Esophagus (tissue), 2 donors: ENCODE measurements around the gene TIMM50. TPM values are rescaled to one million over a fixed set of nuclear protein-coding genes. Genes with fewer than 3 reads are reported as not detected.

Source experiments
- H3K27ac ChIP-seq, 2 donors: one replicate each; pipeline ENCODE4 v1.5.1; 2013; ENCODE audit warnings: low read depth in 2 of 2, mild to moderate bottlenecking in 2 of 2, inconsistent platforms in 1 of 2, low read length in 1 of 2, moderate library complexity in 1 of 2
- H3K27me3 ChIP-seq, 2 donors: one replicate each; pipeline ENCODE4 v1.6.1; 2013; ENCODE audit warnings: low read length in 2 of 2, control low read depth in 1 of 2, mild to moderate bottlenecking in 1 of 2; ENCODE audit not compliant: insufficient read depth in 2 of 2, control insufficient read depth in 1 of 2
- H3K36me3 ChIP-seq, 2 donors: one replicate each; pipeline ENCODE4 v1.6.1; 2013; ENCODE audit warnings: low read length in 1 of 2; ENCODE audit not compliant: control insufficient read depth in 2 of 2, insufficient read depth in 2 of 2
- H3K4me1 ChIP-seq, 2 donors: one replicate each; pipeline ENCODE4 v1.6.1; 2013; ENCODE audit warnings: low read length in 1 of 2; ENCODE audit not compliant: control insufficient read depth in 2 of 2, insufficient read depth in 2 of 2
- H3K4me3 ChIP-seq, 2 donors: one replicate each; pipeline ENCODE4 v1.5.1; 2013; ENCODE audit warnings: low read length in 2 of 2, mild to moderate bottlenecking in 2 of 2, low read depth in 1 of 2, moderate library complexity in 1 of 2
- H3K9me3 ChIP-seq, 2 donors: one replicate each; pipeline ENCODE4 v1.6.1; 2013; ENCODE audit warnings: mild to moderate bottlenecking in 2 of 2, low read depth in 1 of 2, low read length in 1 of 2, moderate library complexity in 1 of 2; ENCODE audit not compliant: control insufficient read depth in 2 of 2, insufficient read depth in 1 of 2
- WGBS, 2 donors: extraction: QIAGEN DNeasy Blood & Tissue Kit; methylation state at CpG; one replicate each; pipeline ENCODE4 v1.1.7; 2013; 5-methylcytosine and 5-hydroxymethylcytosine counted together
- polyA plus RNA-seq, 2 donors: library from polyadenylated mRNA; stranded (reverse); fragments of 200-250 nt; gene quantifications; one replicate each; pipeline ENCODE4 v1.2.3, GENCODE V29; 2013
- donor health status: healthy with polysubstance abuse.
- donor health status: Bipolar disorder and iron deficiency.

The TIMM50 gene
- polyA plus RNA-seq, 2 donors = 42.3 to 42.4 TPM

DNA sequence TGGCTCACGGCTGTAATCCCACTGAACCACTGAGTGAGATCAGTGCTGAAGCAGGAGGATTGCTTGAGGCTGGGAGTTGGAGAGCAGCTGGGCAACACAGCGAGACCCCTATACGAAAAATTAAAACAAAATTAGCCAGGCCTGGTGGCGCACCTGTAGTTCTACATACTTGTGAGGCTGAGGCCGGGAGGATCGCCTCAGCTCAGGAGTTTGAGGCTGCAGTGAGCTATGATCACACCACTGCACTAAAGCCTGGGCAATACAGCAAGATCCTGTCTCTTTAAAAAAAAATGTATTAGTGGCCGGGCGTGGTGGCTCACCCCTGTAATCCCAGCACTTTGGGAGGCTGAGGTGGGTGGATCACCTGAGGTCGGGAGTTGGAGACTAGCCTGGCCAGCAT, 28.0 kb downstream of the TIMM50 start:
- peaks cover 0 to 15% of the 10 kb centered on the region in 2 donors for H3K27me3 ChIP-seq
- H3K4me1 ChIP-seq = peaks cover 7 to 10% of the 10 kb centered on the region in 2 donors
- H3K9me3 ChIP-seq = peaks cover 0 to 2% of the 10 kb centered on the region in 2 donors
- H3K27ac ChIP-seq = no peak overlapping the region
- WGBS, 2 donors = 86 to 90% methylated on average over 9 of the region's 9 CpGs
- no peaks in the 10 kb centered on the region for H3K36me3 ChIP-seq
- H3K4me3 ChIP-seq = no peak overlapping the region

GRCh38 chr19:39509233-39509632, 28.6 kb downstream of the TIMM50 start:
- H3K4me3 ChIP-seq = no peak overlapping the region
- H3K27ac ChIP-seq = no peak overlapping the region
- WGBS, 2 donors = 52 to 56% methylated on average over 2 of the region's 2 CpGs
- peaks cover 0 to 2% of the 10 kb centered on the region in 2 donors for H3K9me3 ChIP-seq
- peaks cover 7 to 10% of the 10 kb centered on the region in 2 donors for H3K4me1 ChIP-seq
- H3K36me3 ChIP-seq = no peaks in the 10 kb centered on the region
- H3K27me3 ChIP-seq = peaks cover 0 to 20% of the 10 kb centered on the region in 2 donors

DNA sequence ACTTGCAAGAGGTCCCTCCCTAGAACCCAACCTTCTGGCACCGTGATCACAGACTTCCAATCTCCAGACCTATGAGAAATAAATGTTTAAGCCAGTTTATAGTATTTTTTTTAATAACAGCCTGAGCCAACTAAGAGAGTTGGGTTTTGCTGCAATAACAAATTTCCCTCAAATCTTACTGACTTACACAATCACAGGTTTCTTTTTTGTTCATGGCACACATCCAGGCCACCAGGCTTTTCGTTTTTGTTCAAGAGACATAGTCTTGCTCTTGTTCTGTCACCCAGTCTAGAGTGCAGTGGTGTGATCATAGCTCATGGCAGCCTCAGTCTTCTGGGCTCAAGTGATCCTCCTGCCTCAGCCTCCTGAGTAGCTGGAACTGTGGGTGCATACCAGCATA, 32.4 kb downstream of the TIMM50 start:
- no peak overlapping the region for H3K4me3 ChIP-seq
- peaks cover 0 to 33% of the 10 kb centered on the region in 2 donors for H3K27me3 ChIP-seq
- H3K4me1 ChIP-seq = peaks cover 6 to 11% of the 10 kb centered on the region in 2 donors
- no peaks in the 10 kb centered on the region for H3K36me3 ChIP-seq
- peaks cover 0 to 2% of the 10 kb centered on the region in 2 donors for H3K9me3 ChIP-seq
- WGBS, 2 donors = 53% methylated on average over 2 of the region's 2 CpGs
- no peak overlapping the region for H3K27ac ChIP-seq

DNA sequence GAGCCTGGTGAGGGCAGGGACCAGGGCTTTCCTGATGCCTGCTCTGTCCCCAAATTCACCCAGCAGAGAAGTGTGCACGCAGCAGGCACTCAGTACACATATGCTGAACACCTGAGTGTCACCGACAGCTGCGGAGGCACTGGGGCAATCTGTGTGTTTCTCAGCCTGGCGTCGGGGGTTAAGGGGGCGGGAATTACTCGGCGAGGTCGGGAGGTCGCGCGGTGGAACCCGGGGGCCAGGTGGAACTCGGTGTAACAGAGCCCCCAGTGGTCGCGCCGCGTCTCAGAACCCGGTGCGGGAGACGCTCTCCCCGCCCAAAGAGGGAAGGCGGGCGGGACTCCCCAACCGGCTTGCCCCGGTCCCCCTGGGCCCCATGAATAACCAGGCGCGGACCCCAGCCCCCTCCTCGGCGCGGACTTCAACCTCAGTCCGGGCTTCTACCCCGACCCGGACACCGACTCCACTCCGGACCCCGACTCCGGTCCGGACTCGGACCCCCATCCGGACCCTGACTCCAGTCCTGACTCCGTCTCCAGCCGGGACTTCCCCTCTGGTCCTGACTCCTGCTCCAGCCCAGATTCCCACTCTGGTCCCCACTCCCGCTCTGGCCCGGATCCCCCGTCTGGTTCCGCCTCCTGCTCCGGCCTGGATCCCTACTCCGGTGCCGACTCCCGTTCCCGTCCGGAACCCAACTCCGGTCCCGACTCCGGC, 34.4 kb downstream of the TIMM50 start, which contains the start of gene SELENOV:
Gene SELENOV (plus strand): TSS at position 300 of the 711 bp plus-strand sequence. CDS start 74 bp downstream, at position 374.
- Histone ChIP-seq H3K9me3 (peaks cover 0 to 2% of the 10 kb centered on the region in 2 donors), H3K27ac (no peak within 1 kb of the TSS), H3K36me3 (no peaks in the 10 kb centered on the region), H3K27me3 (peaks cover 0 to 25% of the 10 kb centered on the region in 2 donors), H3K4me1 (peaks cover 6 to 11% of the 10 kb centered on the region in 2 donors), H3K4me3 (peak within 1 kb of the TSS; percentile 14 to 30)
- WGBS, 2 donors = 2% methylated on average over 53 to 56 of the region's 56 CpGs

DNA sequence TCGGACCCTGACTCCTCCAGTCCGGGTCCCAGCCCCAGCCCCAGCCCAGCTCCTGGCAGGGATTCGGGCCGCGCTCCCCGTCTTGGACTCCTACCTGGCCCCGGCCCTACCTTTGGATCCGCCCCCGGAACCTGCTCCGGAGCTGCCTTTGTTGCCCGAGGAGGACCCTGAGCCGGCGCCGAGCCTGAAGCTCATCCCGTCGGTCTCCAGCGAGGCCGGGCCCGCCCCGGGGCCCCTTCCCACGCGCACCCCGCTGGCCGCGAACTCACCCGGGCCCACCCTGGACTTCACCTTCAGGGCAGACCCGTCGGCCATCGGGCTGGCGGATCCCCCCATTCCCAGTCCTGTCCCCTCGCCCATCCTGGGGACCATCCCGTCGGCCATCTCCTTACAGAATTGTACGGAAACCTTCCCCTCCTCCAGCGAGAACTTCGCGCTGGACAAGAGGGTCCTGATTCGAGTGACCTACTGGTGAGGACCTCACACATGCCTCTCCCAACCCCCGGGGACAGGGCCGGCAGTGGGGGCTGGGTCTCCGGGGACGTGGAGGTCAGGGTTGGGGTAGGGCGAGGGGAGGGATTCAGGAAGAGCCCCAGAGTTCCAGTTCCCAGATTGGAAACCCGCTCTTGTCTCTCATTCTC, 35.0 kb downstream of the TIMM50 start:
- H3K27me3 ChIP-seq = peaks cover 0 to 25% of the 10 kb centered on the region in 2 donors
- peaks cover 0 to 2% of the 10 kb centered on the region in 2 donors for H3K9me3 ChIP-seq
- H3K4me1 ChIP-seq = peaks cover 6 to 11% of the 10 kb centered on the region in 2 donors
- no peak overlapping the region for H3K27ac ChIP-seq
- H3K4me3 ChIP-seq = peak overlapping the region; percentile 14 to 30
- H3K36me3 ChIP-seq = no peaks in the 10 kb centered on the region
- WGBS, 2 donors = 3 to 4% methylated on average over 44 of the region's 44 CpGs

DNA sequence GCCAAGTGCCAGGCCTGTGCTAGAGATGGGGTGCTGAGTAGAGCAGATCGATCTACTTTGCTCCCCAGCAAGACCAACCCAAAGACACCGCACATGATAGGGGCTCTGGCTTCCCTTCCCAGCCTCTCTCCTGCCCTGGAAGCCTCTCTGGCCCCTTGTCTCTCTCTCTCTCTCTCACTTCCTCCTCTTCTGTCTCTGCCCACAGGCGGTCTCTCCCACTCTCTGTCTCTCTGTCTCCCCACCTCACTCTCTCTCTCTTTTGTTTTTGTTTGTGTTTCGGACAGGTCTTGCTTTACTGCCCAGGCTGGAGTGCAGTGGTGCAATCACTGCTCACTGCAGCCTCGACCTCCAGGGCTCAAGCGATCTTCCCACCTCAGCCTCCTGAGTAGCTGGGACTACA, 35.6 kb downstream of the TIMM50 start:
- 53 to 58% methylated on average over 6 of the region's 6 CpGs for WGBS, 2 donors
- no peaks in the 10 kb centered on the region for H3K36me3 ChIP-seq
- H3K4me3 ChIP-seq = no peak overlapping the region
- H3K27me3 ChIP-seq = peaks cover 0 to 25% of the 10 kb centered on the region in 2 donors
- peaks cover 0 to 2% of the 10 kb centered on the region in 2 donors for H3K9me3 ChIP-seq
- peaks cover 6 to 11% of the 10 kb centered on the region in 2 donors for H3K4me1 ChIP-seq
- H3K27ac ChIP-seq = no peak overlapping the region

GRCh38 chr19:39517432-39517831, 36.8 kb downstream of the TIMM50 start:
- H3K27ac ChIP-seq = no peak overlapping the region
- peaks cover 6 to 11% of the 10 kb centered on the region in 2 donors for H3K4me1 ChIP-seq
- H3K9me3 ChIP-seq = peaks cover 0 to 2% of the 10 kb centered on the region in 2 donors
- H3K4me3 ChIP-seq = no peak overlapping the region
- 78 to 79% methylated on average over 3 of the region's 3 CpGs for WGBS, 2 donors
- H3K27me3 ChIP-seq = peaks cover 0 to 25% of the 10 kb centered on the region in 2 donors
- H3K36me3 ChIP-seq = no peaks in the 10 kb centered on the region

GRCh38 chr19:39518458-39518857, 37.8 kb downstream of the TIMM50 start:
- Histone ChIP-seq H3K4me1 (peaks cover 6 to 11% of the 10 kb centered on the region in 2 donors), H3K27me3 (peaks cover 0 to 25% of the 10 kb centered on the region in 2 donors), H3K36me3 (no peaks in the 10 kb centered on the region), H3K9me3 (peaks cover 0 to 2% of the 10 kb centered on the region in 2 donors), H3K27ac (no peak overlapping the region), H3K4me3 (no peak overlapping the region)
- WGBS, 2 donors = 40 to 44% methylated on average over 5 of the region's 5 CpGs

DNA sequence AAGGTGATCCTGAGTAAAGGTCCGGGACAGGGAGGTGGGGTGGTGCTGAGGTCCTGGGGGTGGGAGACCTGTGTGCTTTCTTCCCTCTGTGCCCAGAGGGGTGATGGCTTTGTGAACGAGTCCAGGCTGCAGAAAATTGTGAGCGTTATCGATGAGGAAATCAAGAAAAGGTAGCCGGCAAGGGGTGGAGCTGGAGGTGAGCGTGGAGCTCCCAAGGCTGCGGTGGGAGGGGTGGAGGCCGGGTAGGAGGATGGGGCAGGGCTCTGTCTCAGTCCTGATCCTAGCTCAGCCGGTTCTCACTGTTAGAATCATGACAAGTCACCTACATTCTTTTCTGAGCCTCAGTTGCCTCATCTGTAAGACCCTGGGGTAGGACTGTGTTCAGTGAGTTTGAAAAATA, 38.3 kb downstream of the TIMM50 start:
- Histone ChIP-seq H3K27ac (no peak overlapping the region), H3K4me3 (no peak overlapping the region)
- WGBS, 2 donors = 52 to 62% methylated on average over 9 of the region's 9 CpGs

More for the DNA sequence above, 38.3 kb downstream of the TIMM50 start:
- H3K9me3 ChIP-seq = peaks cover 0 to 2% of the 10 kb centered on the region in 2 donors
- H3K27me3 ChIP-seq = peaks cover 0 to 22% of the 10 kb centered on the region in 2 donors
- no peaks in the 10 kb centered on the region for H3K36me3 ChIP-seq
- peaks cover 6 to 11% of the 10 kb centered on the region in 2 donors for H3K4me1 ChIP-seq
